ENCODE results near the gene ATRX.
"Not testable (repeated sequence)": the region's sequence is repeated elsewhere in the genome, so short reads cannot be mapped to it uniquely, and the experiment has no call there.

ATRX gene

DNA sequence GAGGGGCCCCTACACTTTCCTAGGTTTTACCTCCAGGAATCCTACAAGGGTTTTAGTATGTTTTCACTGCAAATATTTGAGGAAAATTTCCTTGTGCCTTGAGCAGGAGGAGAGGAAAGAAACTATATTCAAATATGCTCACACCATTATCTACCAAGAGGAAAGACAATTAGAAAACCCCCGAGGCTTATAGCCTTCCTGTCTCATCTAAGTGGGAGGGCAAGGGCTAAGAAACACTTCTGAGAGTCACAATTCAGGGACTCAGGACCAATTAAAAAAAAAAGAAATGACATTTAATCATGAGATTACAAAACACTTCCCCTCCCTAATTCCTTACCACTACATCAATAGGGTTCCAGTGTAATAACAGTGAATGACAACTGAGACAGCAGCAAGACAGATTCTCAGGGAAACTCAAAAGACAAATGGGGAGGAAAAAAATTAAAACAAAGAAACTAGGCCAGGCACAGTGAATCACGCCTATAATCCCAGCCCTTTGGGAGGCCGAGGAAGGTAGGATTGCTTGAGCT, 45.6 kb downstream of the ATRX start:
- Histone ChIP-seq H3K4me1 (ENCODE audit: insufficient read depth, low read length) (no peaks in the 10 kb centered on the region), H3K9ac (ENCODE audit: low read depth, low read length) (no peak overlapping the region), H3K27me3 (ENCODE audit: insufficient read depth, low read length, poor library complexity) (no peaks in the 10 kb centered on the region), H3K27ac (ENCODE audit: low read length) (no peak overlapping the region), H3K36me3 (ENCODE audit: insufficient read depth, low read length) (no peaks in the 10 kb centered on the region), H2AFZ (ENCODE audit: low read depth, low read length) (no peak overlapping the region), H3K79me2 (ENCODE audit: insufficient read depth, low read length) (peaks cover 95% of the 10 kb centered on the region), H3K4me3 (ENCODE audit: low read depth in 1 of 2, low read length in 2 of 2) (no peak overlapping the region), H3K4me2 (ENCODE audit: insufficient read depth, low read length) (no peak overlapping the region), H3K9me3 (ENCODE audit: insufficient read depth, low read length, severe bottlenecking) (no peaks in the 10 kb centered on the region), H4K20me1 (ENCODE audit: insufficient read depth, low read length) (peaks cover 46% of the 10 kb centered on the region)
- ATAC-seq (ENCODE audit: insufficient read depth, low read depth), result no peak
- no peak for TF ChIP-seq EZH2 (IDR thresholded peaks at IDR 0.05; ENCODE audit: borderline replicate concordance, low read depth, low read length, severe bottlenecking)
- TF ChIP-seq, protein P1, sequence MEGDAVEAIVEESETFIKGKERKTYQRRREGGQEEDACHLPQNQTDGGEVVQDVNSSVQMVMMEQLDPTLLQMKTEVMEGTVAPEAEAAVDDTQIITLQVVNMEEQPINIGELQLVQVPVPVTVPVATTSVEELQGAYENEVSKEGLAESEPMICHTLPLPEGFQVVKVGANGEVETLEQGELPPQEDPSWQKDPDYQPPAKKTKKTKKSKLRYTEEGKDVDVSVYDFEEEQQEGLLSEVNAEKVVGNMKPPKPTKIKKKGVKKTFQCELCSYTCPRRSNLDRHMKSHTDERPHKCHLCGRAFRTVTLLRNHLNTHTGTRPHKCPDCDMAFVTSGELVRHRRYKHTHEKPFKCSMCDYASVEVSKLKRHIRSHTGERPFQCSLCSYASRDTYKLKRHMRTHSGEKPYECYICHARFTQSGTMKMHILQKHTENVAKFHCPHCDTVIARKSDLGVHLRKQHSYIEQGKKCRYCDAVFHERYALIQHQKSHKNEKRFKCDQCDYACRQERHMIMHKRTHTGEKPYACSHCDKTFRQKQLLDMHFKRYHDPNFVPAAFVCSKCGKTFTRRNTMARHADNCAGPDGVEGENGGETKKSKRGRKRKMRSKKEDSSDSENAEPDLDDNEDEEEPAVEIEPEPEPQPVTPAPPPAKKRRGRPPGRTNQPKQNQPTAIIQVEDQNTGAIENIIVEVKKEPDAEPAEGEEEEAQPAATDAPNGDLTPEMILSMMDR (IDR thresholded peaks at IDR 0.05; ENCODE audit: borderline replicate concordance, extremely low read depth, low read length, poor library complexity, severe bottlenecking), result no peak
- DNase-seq, result no peak

DNA sequence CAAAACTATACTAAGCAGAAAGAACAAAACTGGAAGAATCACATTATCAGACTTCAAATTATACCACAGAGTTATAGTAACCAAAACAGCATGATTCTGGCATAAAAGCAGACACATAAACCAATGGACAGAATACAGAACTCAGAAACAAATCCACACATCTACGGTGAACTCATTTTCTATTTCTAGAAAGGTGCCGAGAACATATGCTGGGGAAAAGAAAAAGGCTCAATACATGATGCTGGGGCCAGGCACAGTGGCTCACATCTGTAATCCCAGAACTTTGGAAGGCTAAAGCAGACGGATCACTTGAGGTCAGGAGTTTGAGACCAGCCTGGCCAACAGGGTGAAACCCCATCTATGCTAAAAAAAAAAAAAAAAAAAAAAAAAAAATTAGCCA, 52.7 kb downstream of the ATRX start:
- no peaks in the 10 kb centered on the region for H3K9me3 ChIP-seq (ENCODE audit: insufficient read depth, low read length, severe bottlenecking)
- no peak for TF ChIP-seq EZH2 (IDR thresholded peaks at IDR 0.05; ENCODE audit: borderline replicate concordance, low read depth, low read length, severe bottlenecking)
- TF ChIP-seq, protein P1 (IDR thresholded peaks at IDR 0.05; ENCODE audit: borderline replicate concordance, extremely low read depth, low read length, poor library complexity, severe bottlenecking), result no peak
- no peaks in the 10 kb centered on the region for H3K36me3 ChIP-seq (ENCODE audit: insufficient read depth, low read length)
- no peak overlapping the region for H3K4me3 ChIP-seq (ENCODE audit: low read depth in 1 of 2, low read length in 2 of 2)
- no peak for DNase-seq
- no peak overlapping the region for H3K4me2 ChIP-seq (ENCODE audit: insufficient read depth, low read length)
- H2AFZ ChIP-seq (ENCODE audit: low read depth, low read length), result no peak overlapping the region
- no peaks in the 10 kb centered on the region for H3K4me1 ChIP-seq (ENCODE audit: insufficient read depth, low read length)
- H3K79me2 ChIP-seq (ENCODE audit: insufficient read depth, low read length), result peaks cover 96% of the 10 kb centered on the region
- no peak overlapping the region for H3K27ac ChIP-seq (ENCODE audit: low read length)
- no peaks in the 10 kb centered on the region for H3K27me3 ChIP-seq (ENCODE audit: insufficient read depth, low read length, poor library complexity)
- no peak for ATAC-seq (ENCODE audit: insufficient read depth, low read depth)
- H3K9ac ChIP-seq (ENCODE audit: low read depth, low read length), result no peak overlapping the region
- peaks cover 20% of the 10 kb centered on the region for H4K20me1 ChIP-seq (ENCODE audit: insufficient read depth, low read length)

DNA sequence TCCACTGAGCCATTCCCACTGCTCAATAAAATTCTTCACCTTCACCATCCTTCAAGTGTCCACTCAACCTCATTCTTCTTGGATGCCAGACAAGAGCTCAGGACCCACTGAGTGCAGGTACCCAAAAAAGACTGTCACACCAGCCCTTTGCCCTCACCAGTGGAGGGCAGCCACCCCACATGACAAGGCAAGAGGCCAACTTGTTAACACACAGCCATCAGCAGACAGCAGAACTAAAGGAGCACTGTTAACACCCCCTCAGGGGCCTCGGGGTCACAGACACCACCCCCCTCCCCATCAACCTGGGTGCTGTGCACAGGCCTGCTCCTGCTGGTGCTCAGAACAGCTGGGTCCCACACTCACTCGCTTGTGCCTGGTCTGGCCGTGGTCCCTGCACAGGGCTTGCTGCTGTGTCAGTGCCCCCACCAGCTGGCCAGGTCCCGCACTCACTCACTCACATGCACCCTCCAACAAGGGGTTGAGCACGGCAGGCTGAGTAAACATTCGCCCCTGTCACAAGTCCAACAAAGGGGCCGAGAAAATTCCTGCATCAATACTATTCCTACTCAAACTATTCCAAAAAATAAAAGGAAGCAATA, 54.1 kb downstream of the ATRX start:
- Histone ChIP-seq H4K20me1 (ENCODE audit: insufficient read depth, low read length) (peaks cover 20% of the 10 kb centered on the region), H3K27ac (ENCODE audit: low read length) (no peak overlapping the region), H3K4me2 (ENCODE audit: insufficient read depth, low read length) (no peak overlapping the region), H3K36me3 (ENCODE audit: insufficient read depth, low read length) (no peaks in the 10 kb centered on the region), H3K4me1 (ENCODE audit: insufficient read depth, low read length) (no peaks in the 10 kb centered on the region), H3K4me3 (ENCODE audit: low read depth in 1 of 2, low read length in 2 of 2) (no peak overlapping the region), H3K27me3 (ENCODE audit: insufficient read depth, low read length, poor library complexity) (no peaks in the 10 kb centered on the region), H3K9me3 (ENCODE audit: insufficient read depth, low read length, severe bottlenecking) (no peaks in the 10 kb centered on the region), H3K9ac (ENCODE audit: low read depth, low read length) (no peak overlapping the region), H3K79me2 (ENCODE audit: insufficient read depth, low read length) (peaks cover 97% of the 10 kb centered on the region), H2AFZ (ENCODE audit: low read depth, low read length) (no peak overlapping the region)
- DNase-seq (no peak), ATAC-seq (ENCODE audit: insufficient read depth, low read depth) (no peak)
- TF ChIP-seq, protein P1 (IDR thresholded peaks at IDR 0.05; ENCODE audit: borderline replicate concordance, extremely low read depth, low read length, poor library complexity, severe bottlenecking), result no peak
- TF ChIP-seq EZH2 (IDR thresholded peaks at IDR 0.05; ENCODE audit: borderline replicate concordance, low read depth, low read length, severe bottlenecking), result no peak

DNA sequence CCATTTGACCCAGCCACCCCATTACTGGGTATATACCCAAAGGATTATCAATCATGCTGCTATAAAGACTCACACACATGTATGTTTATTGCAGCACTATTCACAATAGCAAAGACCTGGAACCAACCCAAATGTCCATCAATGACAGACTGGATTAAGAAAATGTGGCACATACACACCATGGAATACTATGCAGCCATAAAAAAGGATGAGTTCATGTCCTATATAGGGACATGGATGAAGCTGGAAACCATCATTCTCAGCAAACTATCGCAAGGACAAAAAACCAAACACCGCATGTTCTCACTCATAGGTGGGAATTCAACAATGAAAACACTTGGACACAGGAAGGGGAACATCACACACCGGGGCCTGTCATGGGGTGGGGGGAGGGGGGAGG, 59.9 kb downstream of the ATRX start:
- not testable (repeated sequence) for H3K36me3 ChIP-seq (ENCODE audit: insufficient read depth, low read length); H2AFZ ChIP-seq (ENCODE audit: low read depth, low read length); H3K4me3 ChIP-seq (ENCODE audit: low read depth in 1 of 2, low read length in 2 of 2); H3K4me2 ChIP-seq (ENCODE audit: insufficient read depth, low read length); ATAC-seq (ENCODE audit: insufficient read depth, low read depth); H3K9ac ChIP-seq (ENCODE audit: low read depth, low read length); H3K27ac ChIP-seq (ENCODE audit: low read length); H3K9me3 ChIP-seq (ENCODE audit: insufficient read depth, low read length, severe bottlenecking); H3K27me3 ChIP-seq (ENCODE audit: insufficient read depth, low read length, poor library complexity); H3K4me1 ChIP-seq (ENCODE audit: insufficient read depth, low read length); H4K20me1 ChIP-seq (ENCODE audit: insufficient read depth, low read length); DNase-seq
- peaks cover 90% of the 10 kb centered on the region for H3K79me2 ChIP-seq (ENCODE audit: insufficient read depth, low read length)

Data from DND-41 (cell line).